ENCODE results near the gene TADA2A. TPM values are rescaled to one million over a fixed set of nuclear protein-coding genes. Genes with fewer than 3 reads are reported as not detected.

TADA2A gene
- total and polyA plus RNA-seq, 2 of the 8 experiments (the other 6 are each of a cell fraction or from before 2014, with no cell fraction given): 8.4 to 18.5 TPM

DNA sequence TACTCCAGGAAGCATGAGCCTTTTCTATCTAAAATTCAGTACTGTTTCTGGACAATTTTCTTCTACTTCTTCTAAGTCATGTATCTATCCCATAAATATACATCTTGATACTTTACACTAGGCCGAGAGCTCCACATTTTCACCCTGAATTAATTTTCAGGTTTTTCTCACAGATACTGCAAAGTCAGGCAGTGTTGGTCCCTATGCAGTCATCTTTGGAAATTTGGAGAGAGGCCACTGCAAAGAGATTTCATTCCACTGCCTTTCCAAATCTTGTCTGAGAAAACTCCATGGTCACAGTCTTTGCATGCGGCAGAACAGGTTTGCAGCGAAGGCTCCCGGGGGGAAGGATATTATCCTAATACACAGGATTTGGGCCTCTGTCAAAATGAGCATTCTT is 111.2 kb downstream of the TADA2A start:
- DNase-seq (ENCODE audit: low read depth in 1 of 2, low spot score in 2 of 2) (no peak), FAIRE-seq (no peak)
- H3K4me3 ChIP-seq (ENCODE audit: extremely low read depth in 1 of 4, insufficient read depth in 2 of 4, low read depth in 3 of 4, low read length in 4 of 4): no peak overlapping the region
- H3K79me2 ChIP-seq (ENCODE audit: control insufficient read depth in 1 of 2, insufficient read depth in 2 of 2, low read length in 2 of 2): no peaks in the 10 kb centered on the region
- H3K14ac ChIP-seq (ENCODE audit: insufficient read length): no peak overlapping the region
- no peaks in the 10 kb centered on the region; the same call in 1 of the 2 replicates for H3K79me1 ChIP-seq (ENCODE audit: low read depth, low read length)
- WGBS, 2 experiments (ENCODE audit: extremely low coverage in 1 of 2, insufficient coverage in 1 of 2, insufficient read length in 1 of 2, insufficient replicate concordance in 2 of 2, low coverage in 1 of 2, low lambda C conversion rate in 2 of 2, missing lambda C conversion rate in 1 of 2): 95% methylated on average over 4 of the region's 4 CpGs; no CpG with 5 or more reads in 1 of the 2 experiments
- no peaks in the 10 kb centered on the region; the same call in 1 of the 2 replicates for H3K23me2 ChIP-seq (ENCODE audit: low read depth, low read length)
- no peak overlapping the region for H3K23ac ChIP-seq (ENCODE audit: insufficient read length)
- no peak overlapping the region for H2BK15ac ChIP-seq (ENCODE audit: low read length)
- H4K20me1 ChIP-seq (replicated peaks in 1 of 2; ENCODE audit: control insufficient read depth in 1 of 2, insufficient read depth in 2 of 2, low read length in 2 of 2): no peaks in the 10 kb centered on the region
- no peak overlapping the region for H2BK12ac ChIP-seq (ENCODE audit: low read depth, low read length)
- H3K27ac ChIP-seq (ENCODE audit: low read depth, low read length): no peak overlapping the region
- H3K9me3 ChIP-seq (ENCODE audit: insufficient read depth in 2 of 2, low read depth in 1 of 2, low read length in 1 of 2): no peaks in the 10 kb centered on the region
- H4K91ac ChIP-seq (replicated peaks; ENCODE audit: insufficient read length, low read length): no peak overlapping the region
- no peak overlapping the region for H3K9ac ChIP-seq (replicated peaks in 1 of 4; ENCODE audit: extremely low read depth in 1 of 4, low read depth in 3 of 4, low read length in 3 of 4)
- no peak overlapping the region for H3K4me2 ChIP-seq (ENCODE audit: insufficient read depth in 1 of 2, low read depth in 2 of 2, low read length in 2 of 2)
- no peak overlapping the region for H2AFZ ChIP-seq (ENCODE audit: low read length)
- H4K8ac ChIP-seq (ENCODE audit: extremely low read depth, insufficient read depth, low read length): no peak overlapping the region
- no peak overlapping the region for H2BK20ac ChIP-seq (ENCODE audit: low read length)
- no peak overlapping the region for H3K4ac ChIP-seq (replicated peaks; ENCODE audit: insufficient read length, low read depth, low read length)
- ChIA-PET POLR2A (ENCODE audit: partially characterized antibody) (interaction anchor here (1.0 to 1.2 kb wide), 2 partner anchors 44 to 159 kb away, joined by 3 read pairs; no protein-coding TSS in a partner anchor), CTCF (ENCODE audit: partially characterized antibody) (interaction anchor here (0.6 to 4.8 kb wide), 7 partner anchors 10 to 1204 kb away, joined by 3 to 29 read pairs (median 8); no protein-coding TSS in a partner anchor)
- H4K5ac ChIP-seq (ENCODE audit: insufficient read length, low read depth, low read length): no peak overlapping the region
- no peak overlapping the region for H2AK5ac ChIP-seq (ENCODE audit: low read depth, low read length)
- H3K27me3 ChIP-seq (replicated peaks in 1 of 4; ENCODE audit: control insufficient read depth in 3 of 4, extremely low read depth in 1 of 4, insufficient read depth in 3 of 4, low read length in 3 of 4): no peaks in the 10 kb centered on the region
- H2BK120ac ChIP-seq (replicated peaks; ENCODE audit: low read depth, low read length): no peak overlapping the region
- H3K18ac ChIP-seq (ENCODE audit: extremely low read depth, low read length): no peak overlapping the region
- peaks cover 0 to 37% (median 6%) of the 10 kb centered on the region in 4 experiments; a peak in 5 of 8 replicates for H3K36me3 ChIP-seq (ENCODE audit: control insufficient read depth in 2 of 4, insufficient read depth in 4 of 4, low read length in 3 of 4)
- H3K56ac ChIP-seq (replicated peaks; ENCODE audit: insufficient read length, low read depth, low read length): no peak overlapping the region
- no peaks in the 10 kb centered on the region for H3K4me1 ChIP-seq (replicated peaks in 1 of 4; ENCODE audit: control insufficient read depth in 3 of 4, insufficient read depth in 4 of 4, low read length in 3 of 4)
- TF ChIP-seq, protein P1, sequence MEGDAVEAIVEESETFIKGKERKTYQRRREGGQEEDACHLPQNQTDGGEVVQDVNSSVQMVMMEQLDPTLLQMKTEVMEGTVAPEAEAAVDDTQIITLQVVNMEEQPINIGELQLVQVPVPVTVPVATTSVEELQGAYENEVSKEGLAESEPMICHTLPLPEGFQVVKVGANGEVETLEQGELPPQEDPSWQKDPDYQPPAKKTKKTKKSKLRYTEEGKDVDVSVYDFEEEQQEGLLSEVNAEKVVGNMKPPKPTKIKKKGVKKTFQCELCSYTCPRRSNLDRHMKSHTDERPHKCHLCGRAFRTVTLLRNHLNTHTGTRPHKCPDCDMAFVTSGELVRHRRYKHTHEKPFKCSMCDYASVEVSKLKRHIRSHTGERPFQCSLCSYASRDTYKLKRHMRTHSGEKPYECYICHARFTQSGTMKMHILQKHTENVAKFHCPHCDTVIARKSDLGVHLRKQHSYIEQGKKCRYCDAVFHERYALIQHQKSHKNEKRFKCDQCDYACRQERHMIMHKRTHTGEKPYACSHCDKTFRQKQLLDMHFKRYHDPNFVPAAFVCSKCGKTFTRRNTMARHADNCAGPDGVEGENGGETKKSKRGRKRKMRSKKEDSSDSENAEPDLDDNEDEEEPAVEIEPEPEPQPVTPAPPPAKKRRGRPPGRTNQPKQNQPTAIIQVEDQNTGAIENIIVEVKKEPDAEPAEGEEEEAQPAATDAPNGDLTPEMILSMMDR (IDR thresholded peaks at IDR 0.05; ENCODE audit: control extremely low read depth in 1 of 3, insufficient read depth in 1 of 3, low read depth in 1 of 3, low read length in 3 of 3): no peak
- TF ChIP-seq CEBPB (IDR thresholded peaks at IDR 0.05; ENCODE audit: low read depth, low read length): no peak
- no peak for TF ChIP-seq ZNF274 (IDR thresholded peaks at IDR 0.05; ENCODE audit: borderline replicate concordance, extremely low read depth, low read length)
- TF ChIP-seq EP300 (IDR thresholded peaks at IDR 0.05; ENCODE audit: borderline replicate concordance in 1 of 2, low read depth in 2 of 2, low read length in 2 of 2): no peak
- H2BK5ac ChIP-seq (ENCODE audit: low read depth, low read length): no peak overlapping the region
